ENCODE results near the gene STAT3. TPM values are rescaled to one million over a fixed set of nuclear protein-coding genes. Genes with fewer than 3 reads are reported as not detected.

STAT3 gene
- total RNA-seq, 2 experiments from 2014 or later = 14.8 to 28.7 TPM

DNA sequence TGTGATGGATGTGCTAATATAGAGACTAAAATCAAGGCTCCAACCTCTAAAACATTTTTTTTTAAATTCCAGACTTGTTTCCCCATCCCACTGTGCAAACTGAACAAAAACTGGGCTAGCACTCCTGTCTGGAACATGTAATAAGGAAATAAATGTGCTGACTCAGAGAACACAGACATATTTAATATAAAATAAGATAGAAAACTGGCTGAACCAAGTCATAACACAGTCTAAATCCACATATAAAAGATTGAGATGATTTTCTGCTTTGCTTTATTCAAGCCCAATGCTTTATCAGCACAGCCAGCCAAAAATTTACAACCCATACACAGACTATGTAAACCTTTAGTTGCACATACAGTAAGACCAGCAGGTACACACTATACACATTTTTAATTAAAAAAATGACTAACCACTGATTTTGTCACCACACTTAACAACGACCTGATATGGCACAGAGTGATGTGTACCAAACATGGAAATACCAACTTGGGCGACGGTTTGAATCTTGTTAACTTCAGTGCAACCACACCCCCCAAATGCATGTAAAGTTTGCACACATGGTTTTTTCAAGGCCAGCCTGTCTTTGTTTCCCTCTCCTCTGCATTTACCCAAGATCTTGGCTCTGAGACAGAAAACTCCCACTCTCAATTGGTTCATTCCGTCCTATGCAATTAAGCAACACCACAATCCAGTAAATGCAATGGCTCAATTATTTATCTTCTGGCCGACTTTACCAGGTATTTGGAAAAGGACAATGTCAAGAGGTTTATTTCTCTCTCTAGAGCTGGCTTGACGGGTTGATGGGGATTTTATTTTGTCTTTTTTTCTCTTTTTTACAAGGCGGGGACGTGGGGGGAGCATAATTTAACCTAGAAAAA is 1.2 kb downstream of the STAT3 start:
- Histone ChIP-seq H4K20me1 (ENCODE audit: insufficient read depth, low read length) (no peaks in the 10 kb centered on the region), H3K9me2 (ENCODE audit: insufficient read depth, low read length) (no peaks in the 10 kb centered on the region), H2AFZ (ENCODE audit: low read length) (peak overlapping the region; percentile 66; the same call in 1 of the 2 replicates), H3K4me2 (ENCODE audit: low read length) (peak overlapping the region; percentile 86), H3K27ac (ENCODE audit: low read depth, low read length, poor library complexity, severe bottlenecking) (no peak overlapping the region), H3K9me3 (ENCODE audit: low read length) (no peaks in the 10 kb centered on the region), H3K79me2 (ENCODE audit: insufficient read depth, low read depth, low read length) (no peaks in the 10 kb centered on the region; the same call in 1 of the 2 replicates), H3K4me3 (ENCODE audit: low read depth, low read length, poor library complexity, severe bottlenecking) (peak overlapping the region; percentile 77), H3K4me1 (ENCODE audit: insufficient read depth, low read length, poor library complexity, severe bottlenecking) (peaks cover 25% of the 10 kb centered on the region), H3K36me3 (ENCODE audit: insufficient read depth, low read length) (no peaks in the 10 kb centered on the region)
- DNase-seq (ENCODE audit: low spot score) = no peak
- TSS peak; percentile 63 for BruUV-seq (replicated peaks)
- intact Hi-C loops (cut with micrococcal nuclease; ENCODE audit: unreplicated experiment) = loop anchor here (10.0 kb wide), 1 partner anchor 272 kb away; the partner anchor contains the start of gene DHX58
- CTCF ChIA-PET (ENCODE audit: unreplicated experiment) = no interaction called here
- TF ChIP-seq EZH2phosphoT487 (IDR thresholded peaks at IDR 0.05; ENCODE audit: borderline replicate concordance, low read depth, low read length) = no peak
- TF ChIP-seq, protein P1, sequence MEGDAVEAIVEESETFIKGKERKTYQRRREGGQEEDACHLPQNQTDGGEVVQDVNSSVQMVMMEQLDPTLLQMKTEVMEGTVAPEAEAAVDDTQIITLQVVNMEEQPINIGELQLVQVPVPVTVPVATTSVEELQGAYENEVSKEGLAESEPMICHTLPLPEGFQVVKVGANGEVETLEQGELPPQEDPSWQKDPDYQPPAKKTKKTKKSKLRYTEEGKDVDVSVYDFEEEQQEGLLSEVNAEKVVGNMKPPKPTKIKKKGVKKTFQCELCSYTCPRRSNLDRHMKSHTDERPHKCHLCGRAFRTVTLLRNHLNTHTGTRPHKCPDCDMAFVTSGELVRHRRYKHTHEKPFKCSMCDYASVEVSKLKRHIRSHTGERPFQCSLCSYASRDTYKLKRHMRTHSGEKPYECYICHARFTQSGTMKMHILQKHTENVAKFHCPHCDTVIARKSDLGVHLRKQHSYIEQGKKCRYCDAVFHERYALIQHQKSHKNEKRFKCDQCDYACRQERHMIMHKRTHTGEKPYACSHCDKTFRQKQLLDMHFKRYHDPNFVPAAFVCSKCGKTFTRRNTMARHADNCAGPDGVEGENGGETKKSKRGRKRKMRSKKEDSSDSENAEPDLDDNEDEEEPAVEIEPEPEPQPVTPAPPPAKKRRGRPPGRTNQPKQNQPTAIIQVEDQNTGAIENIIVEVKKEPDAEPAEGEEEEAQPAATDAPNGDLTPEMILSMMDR (conservative IDR thresholded peaks at IDR 0.05; ENCODE audit: low read length) = no peak
- POLR2A ChIA-PET = interaction anchor here (1.5 kb wide), 1 partner anchor 12 kb away, joined by 4 read pairs; no protein-coding TSS in a partner anchor

DNA sequence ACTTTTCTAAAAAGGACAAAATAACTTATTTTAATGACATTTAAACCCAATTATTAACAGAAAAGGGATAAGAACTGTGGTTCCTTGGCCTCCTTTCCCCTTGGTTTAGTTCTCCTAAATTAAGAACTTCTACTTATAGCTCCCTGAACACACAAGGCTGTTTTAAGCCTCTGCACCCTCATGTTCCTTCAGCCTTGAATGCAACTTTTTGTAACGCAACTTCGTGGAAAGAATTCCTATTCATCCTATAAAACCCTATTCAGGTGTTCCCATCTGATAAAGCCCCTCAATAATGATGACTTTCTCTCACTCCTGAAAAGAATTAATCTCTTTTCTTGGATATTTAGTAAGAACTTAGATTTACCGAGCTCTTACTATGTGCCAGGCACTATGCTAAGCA is 6.3 kb downstream of the STAT3 start:
- CTCF ChIA-PET (ENCODE audit: unreplicated experiment) = no interaction called here
- POLR2A ChIA-PET = no interaction called here
- Histone ChIP-seq H3K36me3 (ENCODE audit: insufficient read depth, low read length) (no peaks in the 10 kb centered on the region), H2AFZ (ENCODE audit: low read length) (no peak overlapping the region), H3K4me2 (ENCODE audit: low read length) (no peak overlapping the region), H4K20me1 (ENCODE audit: insufficient read depth, low read length) (no peaks in the 10 kb centered on the region), H3K79me2 (ENCODE audit: insufficient read depth, low read depth, low read length) (peaks cover 8% of the 10 kb centered on the region; the same call in 1 of the 2 replicates), H3K4me3 (ENCODE audit: low read depth, low read length, poor library complexity, severe bottlenecking) (no peak overlapping the region), H3K27ac (ENCODE audit: low read depth, low read length, poor library complexity, severe bottlenecking) (no peak overlapping the region), H3K4me1 (ENCODE audit: insufficient read depth, low read length, poor library complexity, severe bottlenecking) (peaks cover 24% of the 10 kb centered on the region), H3K9me3 (ENCODE audit: low read length) (no peaks in the 10 kb centered on the region), H3K9me2 (ENCODE audit: insufficient read depth, low read length) (no peaks in the 10 kb centered on the region)
- TF ChIP-seq, protein P1 (conservative IDR thresholded peaks at IDR 0.05; ENCODE audit: low read length) = no peak
- TF ChIP-seq EZH2phosphoT487 (IDR thresholded peaks at IDR 0.05; ENCODE audit: borderline replicate concordance, low read depth, low read length) = no peak
- intact Hi-C loops (cut with micrococcal nuclease; ENCODE audit: unreplicated experiment) = loop anchor here (10.0 kb wide), 1 partner anchor 267 kb away; the partner anchor contains the start of gene DHX58
- no peak for DNase-seq (ENCODE audit: low spot score)
- BruUV-seq (replicated peaks) = no TSS peak

DNA sequence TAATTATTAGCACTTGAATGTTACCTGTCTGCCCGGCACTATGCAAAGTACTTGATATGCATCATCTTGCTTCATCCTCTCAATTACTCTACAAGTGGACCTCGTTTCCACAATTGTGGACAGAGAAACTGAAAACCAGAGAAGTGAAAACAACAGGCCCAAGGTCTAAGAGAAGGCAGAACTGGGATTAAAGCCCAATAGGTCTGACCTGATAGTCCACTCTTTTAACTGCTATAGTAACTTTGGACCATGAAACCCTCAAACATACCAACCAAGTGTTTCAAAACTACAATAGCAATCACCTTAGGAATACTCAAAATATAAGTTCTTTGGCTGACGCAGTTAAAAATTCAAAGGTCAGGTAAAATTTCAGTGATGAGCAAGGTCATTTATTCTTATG is 7.3 kb downstream of the STAT3 start:
- Histone ChIP-seq H3K4me1 (ENCODE audit: insufficient read depth, low read length, poor library complexity, severe bottlenecking) (peaks cover 19% of the 10 kb centered on the region), H4K20me1 (ENCODE audit: insufficient read depth, low read length) (no peaks in the 10 kb centered on the region), H3K9me2 (ENCODE audit: insufficient read depth, low read length) (no peaks in the 10 kb centered on the region), H3K79me2 (ENCODE audit: insufficient read depth, low read depth, low read length) (peaks cover 8% of the 10 kb centered on the region; the same call in 1 of the 2 replicates), H3K4me2 (ENCODE audit: low read length) (no peak overlapping the region), H2AFZ (ENCODE audit: low read length) (no peak overlapping the region), H3K9me3 (ENCODE audit: low read length) (no peaks in the 10 kb centered on the region), H3K36me3 (ENCODE audit: insufficient read depth, low read length) (no peaks in the 10 kb centered on the region), H3K4me3 (ENCODE audit: low read depth, low read length, poor library complexity, severe bottlenecking) (no peak overlapping the region), H3K27ac (ENCODE audit: low read depth, low read length, poor library complexity, severe bottlenecking) (no peak overlapping the region)
- no TSS peak for BruUV-seq (replicated peaks)
- ChIA-PET POLR2A (no interaction called here), CTCF (ENCODE audit: unreplicated experiment) (no interaction called here)
- DNase-seq (ENCODE audit: low spot score) = no peak
- intact Hi-C loops (cut with micrococcal nuclease; ENCODE audit: unreplicated experiment) = loop anchor here (10.0 kb wide), 1 partner anchor 266 kb away; the partner anchor contains the start of gene DHX58
- TF ChIP-seq, protein P1 (conservative IDR thresholded peaks at IDR 0.05; ENCODE audit: low read length) = no peak
- TF ChIP-seq EZH2phosphoT487 (IDR thresholded peaks at IDR 0.05; ENCODE audit: borderline replicate concordance, low read depth, low read length) = no peak
